Measurements from ENCODE around the gene MSANTD3.

The MSANTD3 gene

GRCh38 chr9:100465761-100466160 is 38.8 kb downstream of the MSANTD3 start:
- no peaks in the 10 kb centered on the region for H3K36me3 Mint-ChIP-seq (ENCODE audit: low read depth)
- no peaks in the 10 kb centered on the region for H3K9me3 Mint-ChIP-seq
- H3K27ac Mint-ChIP-seq: no peak overlapping the region
- no peaks in the 10 kb centered on the region for H3K27me3 Mint-ChIP-seq (ENCODE audit: low read depth)
- no peak for TF ChIP-seq CTCF (IDR thresholded peaks at IDR 0.05; ENCODE audit: unreplicated experiment in 3 of 3)
- no peak overlapping the region for H3K4me3 Mint-ChIP-seq
- no peaks in the 10 kb centered on the region for H3K4me1 Mint-ChIP-seq

DNA sequence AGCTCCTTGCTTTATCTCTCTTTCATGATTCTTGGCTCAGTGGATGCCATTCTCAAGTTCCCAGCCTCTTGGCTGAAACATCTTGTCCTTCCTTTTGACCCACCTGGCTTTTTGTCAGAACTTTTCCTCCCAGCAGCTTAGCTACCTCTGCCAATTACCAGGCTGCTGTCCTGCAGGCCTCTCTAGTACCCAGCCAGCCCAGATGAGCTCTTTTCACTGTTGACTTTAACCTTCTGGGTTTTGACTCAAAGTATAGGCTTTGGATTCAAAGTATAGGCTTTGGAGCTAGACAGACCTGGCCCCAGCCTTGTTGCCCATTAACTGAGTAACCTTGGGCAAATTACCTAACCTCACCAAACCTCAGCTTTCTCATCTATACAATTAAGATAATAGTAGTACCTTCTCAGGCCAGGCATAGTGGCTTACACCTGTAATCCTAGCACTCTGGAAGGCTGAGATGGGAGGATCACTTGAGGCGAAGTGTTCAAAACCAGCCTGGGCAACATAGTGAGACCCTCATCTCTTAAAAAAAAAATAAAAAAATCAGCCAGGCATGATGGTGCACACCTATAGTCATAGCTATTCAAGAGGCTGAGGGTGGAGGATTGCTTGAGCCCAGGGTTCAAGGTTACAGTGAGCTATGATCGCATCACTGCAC is 39.4 kb downstream of the MSANTD3 start:
- H3K4me3 Mint-ChIP-seq: no peak overlapping the region
- no peaks in the 10 kb centered on the region for H3K27me3 Mint-ChIP-seq (ENCODE audit: low read depth)
- H3K4me1 Mint-ChIP-seq: no peaks in the 10 kb centered on the region
- no peak for TF ChIP-seq CTCF (IDR thresholded peaks at IDR 0.05; ENCODE audit: unreplicated experiment in 3 of 3)
- no peaks in the 10 kb centered on the region for H3K36me3 Mint-ChIP-seq (ENCODE audit: low read depth)
- H3K9me3 Mint-ChIP-seq: no peaks in the 10 kb centered on the region
- no peak overlapping the region for H3K27ac Mint-ChIP-seq

- Mint-ChIP-seq H3K27me3 (ENCODE audit: low read depth) (no peaks in the 10 kb centered on the region), H3K4me1 (no peaks in the 10 kb centered on the region), H3K36me3 (ENCODE audit: low read depth) (no peaks in the 10 kb centered on the region), H3K9me3 (no peaks in the 10 kb centered on the region), H3K4me3 (no peak overlapping the region), H3K27ac (no peak overlapping the region)
- TF ChIP-seq CTCF (IDR thresholded peaks at IDR 0.05; ENCODE audit: unreplicated experiment in 3 of 3): no peak
Observed at GRCh38 chr9:100466829-100467221, 39.9 kb downstream of the MSANTD3 start.

- Mint-ChIP-seq H3K9me3 (no peaks in the 10 kb centered on the region), H3K4me1 (no peaks in the 10 kb centered on the region), H3K36me3 (ENCODE audit: low read depth) (no peaks in the 10 kb centered on the region), H3K27ac (no peak overlapping the region), H3K4me3 (no peak overlapping the region), H3K27me3 (ENCODE audit: low read depth) (no peaks in the 10 kb centered on the region)
- TF ChIP-seq CTCF (IDR thresholded peaks at IDR 0.05; ENCODE audit: unreplicated experiment in 3 of 3): no peak
Observed at GRCh38 chr9:100468041-100468440, 41.1 kb downstream of the MSANTD3 start.

GRCh38 chr9:100472268-100472667 is 45.3 kb downstream of the MSANTD3 start:
- peak overlapping the region; percentile 35 to 75 (median 40) for H3K27ac Mint-ChIP-seq
- H3K9me3 Mint-ChIP-seq: no peaks in the 10 kb centered on the region
- peak overlapping the region; percentile 79 to 82 (median 80) for H3K4me3 Mint-ChIP-seq
- no peaks in the 10 kb centered on the region for H3K36me3 Mint-ChIP-seq (ENCODE audit: low read depth)
- TF ChIP-seq CTCF (IDR thresholded peaks at IDR 0.05; ENCODE audit: unreplicated experiment in 3 of 3): no peak
- peaks cover 25% of the 10 kb centered on the region for H3K4me1 Mint-ChIP-seq
- no peaks in the 10 kb centered on the region for H3K27me3 Mint-ChIP-seq (ENCODE audit: low read depth)

DNA sequence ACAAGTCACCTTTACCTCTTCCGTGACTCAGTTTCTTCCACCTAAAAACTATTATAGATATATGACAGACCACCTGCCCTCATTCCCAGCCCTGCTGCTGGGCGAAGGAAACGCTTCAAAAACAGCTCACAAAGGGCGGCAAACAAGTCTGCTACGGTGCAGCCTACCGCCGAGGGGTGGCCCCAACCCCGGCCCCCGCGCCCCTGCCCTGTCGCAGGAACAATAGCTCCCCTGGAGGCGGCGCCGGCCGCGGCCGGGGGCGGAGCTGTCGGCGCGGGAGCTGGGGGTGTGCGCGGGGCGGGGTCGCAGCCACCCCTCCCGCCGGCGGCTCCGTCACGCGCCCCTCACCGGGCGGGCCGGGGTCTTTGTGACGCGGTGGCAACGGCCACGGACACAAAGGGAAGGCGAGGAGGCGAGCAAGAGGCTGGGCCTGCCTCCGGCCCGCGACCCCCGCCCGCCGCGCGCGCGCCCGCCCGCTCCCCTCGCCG is 45.9 kb downstream of the MSANTD3 start, which contains the start of gene TMEFF1:
Gene TMEFF1, plus strand, starts transcription at position 362 of the 488 bp plus-strand sequence. CDS start 396 bp downstream, outside the sequence.
- TF ChIP-seq CTCF (IDR thresholded peaks at IDR 0.05; ENCODE audit: unreplicated experiment in 3 of 3): peak; percentile 20 to 45 (median 31)
- H3K9me3 Mint-ChIP-seq: no peaks in the 10 kb centered on the region
- H3K4me1 Mint-ChIP-seq: peaks cover 26% of the 10 kb centered on the region
- peaks cover 1% of the 10 kb centered on the region for H3K36me3 Mint-ChIP-seq (ENCODE audit: low read depth)
- H3K4me3 Mint-ChIP-seq: peak within 1 kb of the TSS; percentile 90 to 92 (median 91)
- H3K27ac Mint-ChIP-seq: peak within 1 kb of the TSS; percentile 35 to 85 (median 40)
- H3K27me3 Mint-ChIP-seq (ENCODE audit: low read depth): no peaks in the 10 kb centered on the region
